HG03060 (cell line): Measurements from ENCODE around the gene TK2.
"Not testable (repeated sequence)": the region's sequence is repeated elsewhere in the genome, so short reads cannot be mapped to it uniquely, and the experiment has no call there.

Source experiments
- ATAC-seq: cut with Tn5 transposase; IDR thresholded peaks from one replicate; pipeline ENCODE4 v1.9.1; 2021; ENCODE audit warnings: low read depth, moderate number of reproducible peaks; ENCODE audit not compliant: unreplicated experiment

Gene TK2

DNA sequence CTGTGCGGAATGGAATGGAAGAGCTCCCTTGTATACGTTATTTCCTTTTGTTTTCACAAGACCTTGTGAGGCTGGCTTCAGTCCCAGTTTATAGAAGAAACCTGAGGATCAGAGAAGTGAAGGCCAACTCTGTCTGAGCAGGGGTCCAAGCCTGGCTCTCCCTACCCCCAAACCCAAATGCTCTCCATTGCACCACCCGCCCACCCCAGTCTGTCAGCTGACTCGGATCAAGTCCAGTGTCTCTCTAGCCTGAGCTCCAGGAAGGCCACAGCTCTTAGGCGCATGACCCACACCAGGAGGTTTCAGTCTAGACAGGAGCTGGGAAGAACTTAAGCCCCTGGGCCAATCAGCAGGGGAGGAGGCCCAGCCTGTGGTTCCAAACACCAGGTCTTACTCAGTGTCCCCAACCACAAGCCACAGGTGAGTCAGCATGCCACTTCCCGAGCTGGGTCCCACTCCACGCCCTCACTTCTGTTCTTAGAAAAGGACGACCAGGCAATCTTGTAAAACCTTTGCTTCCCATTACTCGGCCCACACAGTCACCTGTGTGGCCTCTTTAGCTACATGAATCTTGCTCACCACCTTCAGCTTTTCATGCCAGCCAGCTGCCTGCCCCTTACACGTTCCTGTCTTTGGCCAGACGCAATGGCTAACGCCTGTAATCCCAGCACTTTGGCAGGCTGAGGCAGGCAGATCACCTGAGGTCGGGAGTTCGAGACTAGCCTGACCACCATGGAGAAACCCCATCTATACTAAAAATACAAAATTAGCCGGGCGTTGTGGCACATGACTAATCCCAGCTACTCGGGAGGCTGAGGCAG is 27.8 kb downstream of the TK2 start:
- peak; percentile 52 for ATAC-seq

DNA sequence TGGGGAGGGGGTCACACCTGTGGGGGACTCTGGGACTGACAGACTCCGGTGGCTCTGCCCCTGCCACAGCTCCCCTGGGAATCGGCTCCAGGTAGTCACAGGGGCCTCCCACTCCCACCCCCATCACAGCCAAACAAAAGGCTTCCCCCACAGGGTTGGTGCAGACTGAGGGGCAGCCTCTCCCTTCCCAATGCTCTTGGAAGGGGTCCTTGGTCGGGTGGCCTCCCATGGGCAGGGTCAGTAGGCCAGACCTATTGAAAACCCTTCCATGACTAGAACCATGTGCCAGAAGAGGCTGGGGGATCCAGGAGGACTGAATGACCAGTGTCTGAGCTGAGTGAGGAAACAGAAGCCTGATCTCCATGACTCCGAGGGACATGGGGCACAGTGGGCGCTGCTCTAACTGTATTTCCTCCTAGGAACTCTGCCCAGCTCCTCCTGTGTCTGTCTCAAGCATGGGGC is 28.6 kb downstream of the TK2 start:
- no peak for ATAC-seq

GRCh38 chr16:66520406-66521170 is 29.3 kb downstream of the TK2 start:
- ATAC-seq, result no peak

DNA sequence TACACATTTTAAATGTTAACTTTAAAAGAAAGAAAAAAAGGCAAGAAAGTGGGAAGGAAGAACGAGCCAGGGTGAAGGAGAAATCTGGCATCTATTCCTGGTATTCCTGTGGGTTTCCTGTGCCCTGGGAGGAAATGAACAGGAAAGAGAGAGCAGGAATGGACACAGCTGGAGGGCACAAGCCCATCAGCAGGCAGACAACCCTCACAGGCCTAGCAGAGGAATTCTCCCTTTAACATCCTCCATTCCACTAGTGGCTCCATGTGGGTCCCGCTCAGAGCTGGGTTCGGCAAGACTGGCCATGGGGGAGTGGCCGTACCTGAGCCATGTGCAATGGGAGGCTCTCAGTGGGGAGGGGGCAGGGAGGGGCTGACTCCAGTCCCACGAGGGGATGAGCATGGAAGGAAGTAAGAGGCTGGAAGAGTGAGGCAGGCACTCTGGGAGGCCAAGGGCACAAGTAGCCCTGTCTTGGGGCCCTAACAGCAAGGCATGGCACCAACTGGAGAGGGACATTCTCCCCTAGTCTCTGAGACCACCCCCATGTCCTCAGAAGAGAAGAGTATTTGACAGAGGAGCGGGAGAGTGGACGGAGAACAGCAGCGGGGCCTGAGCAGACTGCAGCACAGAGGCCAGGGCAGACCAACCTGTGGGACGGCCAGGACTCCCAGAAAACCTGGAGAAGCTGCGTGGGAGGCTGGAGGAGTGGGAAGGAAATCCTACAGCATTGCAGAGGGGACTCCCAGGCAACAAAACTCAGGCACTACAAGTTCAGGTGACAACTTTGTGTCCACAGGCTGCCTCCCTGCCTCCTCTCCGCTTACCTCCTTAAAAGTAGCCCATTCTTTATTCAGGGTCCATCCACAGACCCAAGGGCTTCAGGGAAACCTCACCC is 30.2 kb downstream of the TK2 start:
- ATAC-seq, result no peak

DNA sequence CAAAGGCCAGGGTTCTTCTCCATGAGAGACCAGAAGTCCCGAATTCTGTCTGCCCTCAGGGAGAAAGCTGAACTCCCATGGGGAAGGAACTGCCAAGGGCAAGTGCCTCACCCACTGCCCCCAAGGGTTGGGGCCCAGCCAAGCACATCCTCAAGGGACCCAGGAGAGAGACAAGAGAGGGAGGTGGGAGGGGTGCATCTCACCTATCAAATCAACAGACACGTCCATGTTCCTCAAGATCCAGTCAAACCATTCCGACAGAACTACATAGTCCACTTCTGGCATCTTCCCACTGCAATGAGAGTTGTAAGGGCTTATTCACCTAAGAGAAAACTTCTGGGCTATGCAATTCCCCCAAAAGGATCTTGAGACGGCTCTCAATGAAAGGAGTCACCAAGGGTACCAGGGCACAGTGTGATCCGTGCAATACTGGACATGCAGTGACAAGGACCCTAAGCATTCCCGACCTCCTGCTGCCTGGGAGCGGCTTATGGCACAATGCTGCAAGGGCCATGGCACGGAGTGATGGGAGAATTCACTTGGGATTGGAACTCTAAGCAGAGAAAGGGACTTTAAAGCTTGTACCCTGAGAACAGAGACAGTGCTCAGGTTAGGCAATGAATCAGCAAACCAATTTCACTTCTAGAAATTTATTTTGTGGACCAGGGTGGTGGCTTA is 32.2 kb downstream of the TK2 start:
- ATAC-seq, result no peak

DNA sequence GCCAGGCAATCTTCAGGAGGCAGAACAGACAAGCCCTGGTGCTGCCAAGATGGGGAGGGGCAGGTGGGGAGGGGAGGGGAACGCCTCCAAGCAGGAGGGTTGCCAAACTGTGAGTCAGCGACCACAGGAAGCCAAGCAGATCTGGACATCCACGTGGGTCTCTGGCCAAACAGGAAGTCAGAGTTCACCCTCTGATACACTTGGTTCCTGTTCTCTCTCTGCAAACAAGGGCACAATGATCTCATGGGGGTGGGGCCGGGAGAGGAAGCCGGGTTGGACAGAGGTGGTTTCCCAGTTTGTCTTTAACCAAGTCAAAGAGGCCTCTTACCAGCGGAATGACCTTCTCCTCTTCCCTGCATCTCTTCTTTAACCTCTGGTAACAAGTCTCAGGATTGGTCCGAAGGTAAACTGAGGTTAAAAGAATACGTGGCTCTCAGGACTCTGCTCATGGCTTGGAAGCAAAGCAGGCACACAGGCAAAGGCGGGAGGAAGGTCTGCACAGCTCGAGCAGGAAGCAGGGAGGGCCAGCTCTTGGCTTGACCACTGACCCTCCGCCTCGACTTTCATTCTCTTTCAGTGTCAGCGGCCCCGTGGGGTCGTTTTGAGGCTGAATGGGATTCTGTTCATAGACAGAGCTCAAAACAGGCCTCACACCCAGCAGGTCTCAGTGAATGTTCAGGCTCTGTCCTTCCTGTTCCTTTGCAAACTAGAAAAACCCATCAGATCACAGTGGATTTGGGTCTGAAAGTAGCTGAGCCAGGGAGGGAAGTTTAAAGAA is 32.9 kb downstream of the TK2 start:
- ATAC-seq, result peak; percentile 94

DNA sequence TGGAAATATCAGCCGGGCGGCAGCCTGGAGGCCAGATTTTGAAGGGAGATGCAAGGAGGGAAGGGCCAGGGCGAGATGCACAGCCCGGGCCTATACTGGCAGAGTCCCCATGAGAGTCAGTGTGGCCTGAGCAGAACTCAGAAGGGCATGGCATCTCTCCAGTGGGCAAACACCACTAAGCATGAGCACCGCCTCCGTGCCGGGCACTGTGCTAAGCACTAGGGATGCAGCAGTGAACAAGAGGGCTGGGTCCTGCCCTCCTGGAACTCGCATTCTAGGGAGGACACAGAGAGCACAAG is 33.5 kb downstream of the TK2 start:
- peak; percentile 16 for ATAC-seq

- peak; percentile 6 for ATAC-seq
Measured at GRCh38 chr16:66515596-66516508, 34.1 kb downstream of the TK2 start.

DNA sequence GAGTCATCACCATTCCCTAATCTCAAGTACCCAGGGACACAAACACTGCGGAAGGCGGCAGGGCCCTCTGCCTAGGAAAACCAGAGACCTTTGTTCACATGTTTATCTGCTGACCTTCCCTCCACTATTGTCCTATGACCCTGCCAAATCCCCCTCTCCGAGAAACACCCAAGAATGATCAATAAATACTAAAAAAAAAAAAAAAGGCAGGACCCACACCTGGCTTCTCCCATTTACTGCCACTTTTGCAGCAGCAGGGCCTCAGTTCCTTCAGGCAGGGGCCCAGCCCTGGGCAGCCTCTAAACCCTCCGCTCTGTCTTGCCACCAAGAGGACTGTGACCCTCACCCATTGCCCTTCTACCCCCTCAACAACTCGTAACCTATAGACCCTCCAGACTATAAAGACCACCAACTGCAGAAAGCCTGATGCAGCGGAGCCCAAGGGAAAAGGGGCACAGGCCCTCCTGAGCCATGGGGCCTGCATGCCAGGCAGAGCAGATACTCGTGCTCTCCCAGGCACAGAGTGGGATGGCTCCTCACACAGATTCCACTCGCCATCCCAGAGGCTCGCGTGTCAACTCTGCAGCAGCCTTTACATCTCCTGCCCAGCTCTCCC is 34.8 kb downstream of the TK2 start:
- ATAC-seq, result not testable (repeated sequence)

- ATAC-seq, result not testable (repeated sequence)
Measured at GRCh38 chr16:66514391-66514790, 35.5 kb downstream of the TK2 start.

DNA sequence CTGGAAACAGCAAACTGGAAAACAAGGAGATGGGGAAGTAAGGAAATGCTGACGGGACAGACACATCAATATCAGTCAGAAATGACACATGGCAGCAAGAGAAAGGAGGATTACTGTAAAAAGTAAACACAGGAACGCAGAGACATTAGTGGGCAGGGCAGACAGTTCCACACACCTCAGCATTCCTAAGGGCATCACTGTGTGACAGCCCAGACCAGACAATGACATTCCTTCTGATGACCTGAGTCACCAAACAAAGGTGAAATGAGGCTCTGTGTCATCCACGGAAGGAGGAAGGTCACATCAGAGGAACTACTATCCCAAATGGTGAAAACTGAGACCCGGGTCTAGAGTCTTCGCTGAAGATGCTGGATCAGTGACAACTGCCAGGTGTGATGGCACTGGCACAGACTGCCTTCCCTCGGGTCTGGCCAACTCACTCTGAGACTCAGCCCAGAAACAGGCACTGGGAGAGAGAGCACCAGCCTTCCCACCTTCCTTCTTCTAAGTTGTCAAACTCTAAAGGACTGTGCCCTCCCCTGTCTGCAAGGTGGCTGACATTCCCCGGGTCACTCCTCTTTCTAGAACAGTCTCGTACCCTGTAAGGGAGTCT is 36.7 kb downstream of the TK2 start:
- ATAC-seq, result no peak

- ATAC-seq, result no peak
Measured at GRCh38 chr16:66512272-66513110, 37.4 kb downstream of the TK2 start.

- ATAC-seq, result no peak
Measured at GRCh38 chr16:66511602-66512271, 38.2 kb downstream of the TK2 start.

- no peak for ATAC-seq
Measured at GRCh38 chr16:66510711-66511601, 39.0 kb downstream of the TK2 start.

DNA sequence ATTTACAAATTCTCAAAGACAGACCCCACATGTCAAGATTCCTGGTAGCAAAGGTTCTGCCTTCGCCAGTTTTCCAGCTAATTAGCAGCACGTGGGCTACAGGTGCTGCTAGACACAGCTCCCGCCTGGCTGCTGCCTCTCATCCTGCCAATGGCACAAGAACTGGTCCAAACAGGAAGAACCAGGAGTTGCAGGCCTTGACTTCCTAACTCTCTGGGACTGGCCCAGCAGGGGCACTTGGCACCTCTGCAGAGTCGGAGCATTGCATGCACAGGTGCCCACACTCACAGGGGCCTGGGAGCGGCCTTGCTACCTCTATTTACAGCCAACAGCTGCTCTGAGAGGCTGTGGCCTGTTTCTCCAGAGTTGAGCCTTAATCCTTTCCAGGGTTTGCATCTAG is 39.6 kb downstream of the TK2 start:
- no peak for ATAC-seq
